OCI-LY3 (cell line): ENCODE data around the gene ATP2A1.

Experiments used
- H2AFZ ChIP-seq: fragments of 200-600, 300-600 bp; shearing (Covaris generic); 2 replicates; pipeline ENCODE4 v1.6.0; 2014; ENCODE audit warnings: antibody characterized with exemption, low read depth, low read length
- H3K27ac ChIP-seq: fragments of 200-600, 300-600 bp; sonication (generic); 2 replicates; pipeline ENCODE4 v1.5.1; 2014; ENCODE audit warnings: mild to moderate bottlenecking, low read length, moderate library complexity, mixed read lengths
- H3K27me3 ChIP-seq: fragments of 200-600, 300-600 bp; sonication (generic); 2 replicates; pipeline ENCODE4 v1.6.1; 2014; ENCODE audit warnings: low read depth, low read length, mixed read lengths
- H3K36me3 ChIP-seq: fragments of 200-600, 300-600 bp; sonication (generic); replicated peaks from 2 replicates; pipeline ENCODE3; 2014; ENCODE audit warnings: low read depth, low read length, mixed read lengths
- H3K4me1 ChIP-seq: fragments of 300-600, 200-600 bp; sonication (generic); 2 replicates; pipeline ENCODE4 v1.6.1; 2014; ENCODE audit warnings: low read length, mixed read lengths
- H3K4me2 ChIP-seq: fragments of 200-600, 300-600 bp; sonication (generic); 2 replicates; pipeline ENCODE4 v1.6.1; 2014; ENCODE audit warnings: low read length, mixed read lengths
- H3K4me3 ChIP-seq: fragments of 300-600, 200-600 bp; sonication (generic); 2 replicates; pipeline ENCODE4 v1.5.1; 2014; ENCODE audit warnings: antibody characterized with exemption, mild to moderate bottlenecking, low read length, moderate library complexity
- H3K79me2 ChIP-seq: fragments of 300-600, 200-600 bp; shearing (Covaris generic); 2 replicates; pipeline ENCODE4 v1.6.1; 2014; ENCODE audit warnings: mild to moderate bottlenecking, low read length, mixed read lengths
- H3K9ac ChIP-seq: fragments of 300-600, 200-600 bp; shearing (Covaris generic); 2 replicates; pipeline ENCODE4 v1.6.0; 2014; ENCODE audit warnings: mild to moderate bottlenecking, low read length, moderate library complexity
- H3K9me3 ChIP-seq: fragments of 200-600, 300-600 bp; shearing (Covaris generic); 2 replicates; pipeline ENCODE4 v1.6.1; 2014; ENCODE audit warnings: low read length, mixed read lengths; ENCODE audit not compliant: insufficient read depth
- H4K20me1 ChIP-seq: fragments of 200-600, 300-600 bp; sonication (generic); 2 replicates; pipeline ENCODE4 v1.6.1; 2016; ENCODE audit warnings: low read length, mixed read lengths; ENCODE audit not compliant: insufficient read depth
- CTCF ChIP-seq: fragments of 200-600, 300-600 bp; sonication (generic); IDR thresholded peaks from 2 replicates; pipeline ENCODE4 v1.5.1; 2014; ENCODE audit warnings: antibody characterized with exemption, low read length, low read depth
- EZH2phosphoT487 ChIP-seq: fragments of 200-600 bp; shearing (Covaris generic); IDR thresholded peaks from 2 replicates; pipeline ENCODE4 v1.6.1; 2018; ENCODE audit warnings: antibody characterized with exemption, mixed run types, low read depth

Gene ATP2A1

GRCh38 chr16:28933171-28933570 is 54.9 kb downstream of the ATP2A1 start:
- H3K27me3 ChIP-seq, result no peaks in the 10 kb centered on the region
- H3K27ac ChIP-seq, result no peak overlapping the region
- no peaks in the 10 kb centered on the region for H3K36me3 ChIP-seq
- peaks cover 20% of the 10 kb centered on the region for H3K4me1 ChIP-seq
- no peaks in the 10 kb centered on the region for H4K20me1 ChIP-seq
- H3K79me2 ChIP-seq, result no peaks in the 10 kb centered on the region
- H3K9me3 ChIP-seq, result no peaks in the 10 kb centered on the region
- no peak overlapping the region for H2AFZ ChIP-seq
- H3K4me2 ChIP-seq, result no peak overlapping the region
- H3K9ac ChIP-seq, result no peak overlapping the region
- no peak for TF ChIP-seq CTCF
- TF ChIP-seq EZH2phosphoT487, result no peak
- H3K4me3 ChIP-seq, result no peak overlapping the region

- TF ChIP-seq CTCF, result no peak
- TF ChIP-seq EZH2phosphoT487, result no peak
- H3K4me2 ChIP-seq, result no peak overlapping the region
- H2AFZ ChIP-seq, result no peak overlapping the region
- no peak overlapping the region for H3K9ac ChIP-seq
- no peaks in the 10 kb centered on the region for H3K36me3 ChIP-seq
- H3K27ac ChIP-seq, result no peak overlapping the region
- H3K4me1 ChIP-seq, result peaks cover 17% of the 10 kb centered on the region
- no peaks in the 10 kb centered on the region for H3K79me2 ChIP-seq
- H3K4me3 ChIP-seq, result no peak overlapping the region
- no peaks in the 10 kb centered on the region for H4K20me1 ChIP-seq
- H3K27me3 ChIP-seq, result no peaks in the 10 kb centered on the region
- H3K9me3 ChIP-seq, result no peaks in the 10 kb centered on the region
Measured at GRCh38 chr16:28935346-28935745, 57.1 kb downstream of the ATP2A1 start.

- H3K27me3 ChIP-seq, result no peaks in the 10 kb centered on the region
- H3K36me3 ChIP-seq, result no peaks in the 10 kb centered on the region
- TF ChIP-seq EZH2phosphoT487, result no peak
- no peak for TF ChIP-seq CTCF
- H3K27ac ChIP-seq, result no peak overlapping the region
- no peaks in the 10 kb centered on the region for H4K20me1 ChIP-seq
- H3K79me2 ChIP-seq, result no peaks in the 10 kb centered on the region
- no peak overlapping the region for H3K4me3 ChIP-seq
- H3K4me2 ChIP-seq, result no peak overlapping the region
- H3K9ac ChIP-seq, result no peak overlapping the region
- no peaks in the 10 kb centered on the region for H3K9me3 ChIP-seq
- no peak overlapping the region for H2AFZ ChIP-seq
- H3K4me1 ChIP-seq, result peaks cover 9% of the 10 kb centered on the region
Measured at GRCh38 chr16:28935924-28936783, 57.9 kb downstream of the ATP2A1 start.

GRCh38 chr16:28936784-28937155 is 58.5 kb downstream of the ATP2A1 start:
- Histone ChIP-seq H3K9ac (no peak overlapping the region), H3K27me3 (no peaks in the 10 kb centered on the region), H3K4me2 (no peak overlapping the region), H3K27ac (no peak overlapping the region), H4K20me1 (no peaks in the 10 kb centered on the region), H3K36me3 (no peaks in the 10 kb centered on the region), H3K4me1 (0 out of 2 replicates have a peak, but pooled peaks cover 3% of the 10 kb centered on the region), H2AFZ (no peak overlapping the region), H3K79me2 (no peaks in the 10 kb centered on the region), H3K9me3 (no peaks in the 10 kb centered on the region), H3K4me3 (no peak overlapping the region)
- no peak for TF ChIP-seq CTCF
- TF ChIP-seq EZH2phosphoT487, result no peak
